Measurements from ENCODE around the gene SKAP1. TPM values are rescaled to one million over a fixed set of nuclear protein-coding genes. Genes with fewer than 3 reads are reported as not detected.

The SKAP1 gene
- total RNA-seq, 4 donors from 2014 or later, result 1.1 to 12.1 (median 1.8) TPM; not detected in 1

DNA sequence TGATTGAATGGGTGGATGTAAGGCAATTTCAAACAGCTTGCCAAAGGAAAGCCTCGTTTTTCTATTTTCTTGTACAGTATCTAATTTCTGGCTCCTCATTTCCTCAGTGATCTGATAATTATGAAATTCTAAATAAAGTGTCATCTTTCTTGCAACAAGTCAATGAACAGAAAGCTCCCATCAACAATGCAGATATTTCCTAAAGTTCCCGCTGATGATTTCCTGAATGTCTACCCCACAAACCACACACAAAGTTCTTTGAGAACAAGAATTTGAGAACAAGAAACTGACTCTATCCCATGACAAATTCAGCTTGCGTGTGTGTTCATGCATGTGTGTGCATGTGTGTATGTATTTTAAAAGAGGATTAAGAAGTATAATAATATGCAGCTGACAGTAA is 35.2 kb downstream of the SKAP1 start:
- Histone ChIP-seq H3K27ac (no peak overlapping the region), H3K27me3 (peaks cover 60% of the 10 kb centered on the region), H3K36me3 (no peaks in the 10 kb centered on the region), H3K9me3 (no peaks in the 10 kb centered on the region), H3K4me1 (peaks cover 0 to 4% (median 0%) of the 10 kb centered on the region in 3 donors), H3K4me3 (no peak overlapping the region)
- ATAC-seq, result no peak
- WGBS, 2 donors (ENCODE audit: low coverage in 1 of 2), result 66 to 68% methylated on average over 3 of the region's 3 CpGs
- TF ChIP-seq EP300 (IDR thresholded peaks at IDR 0.05) (no peak), POLR2A (IDR thresholded peaks at IDR 0.05) (no peak), POLR2AphosphoS5 (IDR thresholded peaks at IDR 0.05) (no peak)
- TF ChIP-seq, protein P1, sequence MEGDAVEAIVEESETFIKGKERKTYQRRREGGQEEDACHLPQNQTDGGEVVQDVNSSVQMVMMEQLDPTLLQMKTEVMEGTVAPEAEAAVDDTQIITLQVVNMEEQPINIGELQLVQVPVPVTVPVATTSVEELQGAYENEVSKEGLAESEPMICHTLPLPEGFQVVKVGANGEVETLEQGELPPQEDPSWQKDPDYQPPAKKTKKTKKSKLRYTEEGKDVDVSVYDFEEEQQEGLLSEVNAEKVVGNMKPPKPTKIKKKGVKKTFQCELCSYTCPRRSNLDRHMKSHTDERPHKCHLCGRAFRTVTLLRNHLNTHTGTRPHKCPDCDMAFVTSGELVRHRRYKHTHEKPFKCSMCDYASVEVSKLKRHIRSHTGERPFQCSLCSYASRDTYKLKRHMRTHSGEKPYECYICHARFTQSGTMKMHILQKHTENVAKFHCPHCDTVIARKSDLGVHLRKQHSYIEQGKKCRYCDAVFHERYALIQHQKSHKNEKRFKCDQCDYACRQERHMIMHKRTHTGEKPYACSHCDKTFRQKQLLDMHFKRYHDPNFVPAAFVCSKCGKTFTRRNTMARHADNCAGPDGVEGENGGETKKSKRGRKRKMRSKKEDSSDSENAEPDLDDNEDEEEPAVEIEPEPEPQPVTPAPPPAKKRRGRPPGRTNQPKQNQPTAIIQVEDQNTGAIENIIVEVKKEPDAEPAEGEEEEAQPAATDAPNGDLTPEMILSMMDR (IDR thresholded peaks at IDR 0.05), result no peak

- peaks cover 53% of the 10 kb centered on the region for H3K27me3 ChIP-seq
- no peak overlapping the region for H3K4me3 ChIP-seq
- no peaks in the 10 kb centered on the region for H3K9me3 ChIP-seq
- ATAC-seq, result no peak
- TF ChIP-seq POLR2AphosphoS5 (IDR thresholded peaks at IDR 0.05) (no peak), EP300 (IDR thresholded peaks at IDR 0.05) (no peak), POLR2A (IDR thresholded peaks at IDR 0.05) (no peak)
- TF ChIP-seq, protein P1 (IDR thresholded peaks at IDR 0.05), result no peak
- peaks cover 0 to 4% (median 0%) of the 10 kb centered on the region in 3 donors for H3K4me1 ChIP-seq
- no peaks in the 10 kb centered on the region for H3K36me3 ChIP-seq
- H3K27ac ChIP-seq, result no peak overlapping the region
Measured at GRCh38 chr17:48393283-48393682, 36.7 kb downstream of the SKAP1 start.

DNA sequence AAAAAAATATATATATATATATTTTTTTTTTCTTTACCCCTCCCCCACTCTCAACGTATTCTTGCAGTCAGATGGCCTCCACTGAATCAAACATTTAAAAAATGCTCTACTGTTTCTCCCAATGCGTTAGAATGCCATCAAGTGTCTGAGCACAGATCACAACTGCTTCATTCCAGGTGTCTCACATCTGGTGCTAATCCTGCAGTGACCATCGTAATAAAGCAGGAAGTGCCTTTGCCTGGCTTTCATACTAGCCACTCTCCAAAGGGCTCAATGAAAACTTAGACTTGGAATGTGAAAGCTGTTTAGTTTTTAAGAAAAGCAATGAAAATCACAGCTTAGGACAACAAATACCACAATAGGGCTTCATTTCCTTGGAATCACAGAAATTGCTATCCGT is 37.2 kb downstream of the SKAP1 start:
- H3K36me3 ChIP-seq, result no peaks in the 10 kb centered on the region
- H3K4me1 ChIP-seq, result peaks cover 0 to 4% (median 0%) of the 10 kb centered on the region in 3 donors
- no peak overlapping the region for H3K27ac ChIP-seq
- no peak overlapping the region for H3K4me3 ChIP-seq
- no peak for ATAC-seq
- WGBS, 2 donors (ENCODE audit: low coverage in 1 of 2), result 22 to 26% methylated on average over 4 of the region's 4 CpGs
- peaks cover 49% of the 10 kb centered on the region for H3K27me3 ChIP-seq
- no peak for TF ChIP-seq POLR2AphosphoS5 (IDR thresholded peaks at IDR 0.05)
- TF ChIP-seq POLR2A (IDR thresholded peaks at IDR 0.05), result no peak
- no peak for TF ChIP-seq EP300 (IDR thresholded peaks at IDR 0.05)
- TF ChIP-seq, protein P1 (IDR thresholded peaks at IDR 0.05), result no peak
- no peaks in the 10 kb centered on the region for H3K9me3 ChIP-seq

- no peak for TF ChIP-seq POLR2AphosphoS5 (IDR thresholded peaks at IDR 0.05)
- no peak for TF ChIP-seq POLR2A (IDR thresholded peaks at IDR 0.05)
- TF ChIP-seq, protein P1 (IDR thresholded peaks at IDR 0.05), result no peak
- TF ChIP-seq EP300 (IDR thresholded peaks at IDR 0.05), result no peak
- Histone ChIP-seq H3K4me3 (no peak overlapping the region), H3K9me3 (no peaks in the 10 kb centered on the region), H3K4me1 (peaks cover 0 to 4% (median 0%) of the 10 kb centered on the region in 3 donors), H3K27me3 (peaks cover 52% of the 10 kb centered on the region), H3K27ac (no peak overlapping the region), H3K36me3 (no peaks in the 10 kb centered on the region)
- no peak for ATAC-seq
- 23 to 42% methylated on average over 1 of the region's 1 CpG for WGBS, 2 donors (ENCODE audit: low coverage in 1 of 2)
Measured at GRCh38 chr17:48391444-48391843, 38.6 kb downstream of the SKAP1 start.

DNA sequence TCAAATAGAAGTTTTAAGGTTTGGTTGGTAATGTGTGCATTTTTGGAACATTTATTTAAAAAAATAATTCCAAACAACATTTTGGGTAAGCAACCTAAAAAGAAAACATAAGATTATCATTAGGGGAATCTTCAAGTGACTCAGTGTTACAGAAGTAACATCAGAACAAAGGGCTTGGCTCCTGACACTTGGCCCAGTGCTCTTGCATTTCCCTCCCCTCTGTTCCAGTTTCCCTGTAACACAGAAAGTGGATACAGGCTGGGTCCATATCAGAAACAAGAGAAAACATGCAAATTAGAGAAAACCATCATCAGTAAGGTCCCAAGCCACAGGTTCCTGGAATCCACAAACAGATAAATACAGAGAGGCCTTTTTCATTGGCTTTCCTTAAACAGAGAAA is 40.1 kb downstream of the SKAP1 start:
- ATAC-seq, result no peak
- no peak overlapping the region for H3K27ac ChIP-seq
- no peak for TF ChIP-seq POLR2A (IDR thresholded peaks at IDR 0.05)
- no peak for TF ChIP-seq POLR2AphosphoS5 (IDR thresholded peaks at IDR 0.05)
- TF ChIP-seq, protein P1 (IDR thresholded peaks at IDR 0.05), result no peak
- no peak for TF ChIP-seq EP300 (IDR thresholded peaks at IDR 0.05)

More for the DNA sequence above, 40.1 kb downstream of the SKAP1 start:
- H3K36me3 ChIP-seq, result no peaks in the 10 kb centered on the region
- no peak overlapping the region for H3K4me3 ChIP-seq
- H3K27me3 ChIP-seq, result peaks cover 60% of the 10 kb centered on the region
- H3K9me3 ChIP-seq, result no peaks in the 10 kb centered on the region
- H3K4me1 ChIP-seq, result peaks cover 0 to 4% (median 0%) of the 10 kb centered on the region in 3 donors

Measured in gastroesophageal sphincter (tissue), 4 donors.